ENCODE data around the gene FAM20B. TPM values are rescaled to one million over a fixed set of nuclear protein-coding genes. Genes with fewer than 3 reads are reported as not detected.
A peak's percentile ranks its signal among the peaks of the same experiment; 100 is the strongest.

FAM20B gene
- total RNA-seq, 1 donor: 43.1 TPM

- Histone ChIP-seq H4K20me1 (ENCODE audit: insufficient read depth, low read length) (peaks cover 15% of the 10 kb centered on the region), H2AFZ (ENCODE audit: low read length) (no peak overlapping the region), H3K36me3 (ENCODE audit: insufficient read depth, low read length) (peaks cover 88% of the 10 kb centered on the region), H3K4me1 (ENCODE audit: insufficient read depth, low read length) (no peaks in the 10 kb centered on the region), H3K4me3 (ENCODE audit: insufficient read depth, low read length) (no peak overlapping the region), H3K4me2 (ENCODE audit: insufficient read depth, low read length) (no peak overlapping the region), H3K27me3 (ENCODE audit: insufficient read depth, low read length) (no peaks in the 10 kb centered on the region), H3K27ac (ENCODE audit: low read depth, low read length) (no peak overlapping the region), H3K9me3 (ENCODE audit: low read depth, low read length) (no peaks in the 10 kb centered on the region), H3K79me2 (ENCODE audit: insufficient read depth, low read length) (peaks cover 81% of the 10 kb centered on the region)
- no peak for DNase-seq (ENCODE audit: insufficient read length, low spot score, missing footprints)
- no peak for TF ChIP-seq CTCF (IDR thresholded peaks at IDR 0.05; ENCODE audit: extremely low read depth, low read depth, low read length)
Observed at GRCh38 chr1:179107706-179108629, 82.3 kb downstream of the FAM20B start.

GRCh38 chr1:179108644-179109043 lies 83.0 kb downstream of the FAM20B start:
- H2AFZ ChIP-seq (ENCODE audit: low read length): no peak overlapping the region
- H3K4me2 ChIP-seq (ENCODE audit: insufficient read depth, low read length): no peak overlapping the region
- no peak for TF ChIP-seq CTCF (IDR thresholded peaks at IDR 0.05; ENCODE audit: extremely low read depth, low read depth, low read length)
- peaks cover 79% of the 10 kb centered on the region for H3K79me2 ChIP-seq (ENCODE audit: insufficient read depth, low read length)
- no peaks in the 10 kb centered on the region for H3K4me1 ChIP-seq (ENCODE audit: insufficient read depth, low read length)
- peaks cover 88% of the 10 kb centered on the region for H3K36me3 ChIP-seq (ENCODE audit: insufficient read depth, low read length)
- H3K4me3 ChIP-seq (ENCODE audit: insufficient read depth, low read length): no peak overlapping the region
- no peaks in the 10 kb centered on the region for H3K27me3 ChIP-seq (ENCODE audit: insufficient read depth, low read length)
- H3K27ac ChIP-seq (ENCODE audit: low read depth, low read length): no peak overlapping the region
- no peaks in the 10 kb centered on the region for H3K9me3 ChIP-seq (ENCODE audit: low read depth, low read length)
- H4K20me1 ChIP-seq (ENCODE audit: insufficient read depth, low read length): peaks cover 11% of the 10 kb centered on the region
- DNase-seq (ENCODE audit: insufficient read length, low spot score, missing footprints): peak; percentile 39

GRCh38 chr1:179115181-179115580 lies 89.5 kb downstream of the FAM20B start:
- Histone ChIP-seq H3K27me3 (ENCODE audit: insufficient read depth, low read length) (no peaks in the 10 kb centered on the region), H3K4me1 (ENCODE audit: insufficient read depth, low read length) (no peaks in the 10 kb centered on the region), H3K27ac (ENCODE audit: low read depth, low read length) (peak overlapping the region; percentile 28), H2AFZ (ENCODE audit: low read length) (no peak overlapping the region), H4K20me1 (ENCODE audit: insufficient read depth, low read length) (no peaks in the 10 kb centered on the region), H3K9me3 (ENCODE audit: low read depth, low read length) (no peaks in the 10 kb centered on the region), H3K4me3 (ENCODE audit: insufficient read depth, low read length) (no peak overlapping the region), H3K4me2 (ENCODE audit: insufficient read depth, low read length) (no peak overlapping the region), H3K79me2 (ENCODE audit: insufficient read depth, low read length) (peaks cover 75% of the 10 kb centered on the region), H3K36me3 (ENCODE audit: insufficient read depth, low read length) (peaks cover 87% of the 10 kb centered on the region)
- DNase-seq (ENCODE audit: insufficient read length, low spot score, missing footprints): no peak
- no peak for TF ChIP-seq CTCF (IDR thresholded peaks at IDR 0.05; ENCODE audit: extremely low read depth, low read depth, low read length)

GRCh38 chr1:179119513-179119912 lies 93.8 kb downstream of the FAM20B start:
- no peak for DNase-seq (ENCODE audit: insufficient read length, low spot score, missing footprints)
- Histone ChIP-seq H3K9me3 (ENCODE audit: low read depth, low read length) (no peaks in the 10 kb centered on the region), H3K36me3 (ENCODE audit: insufficient read depth, low read length) (peaks cover 83% of the 10 kb centered on the region), H4K20me1 (ENCODE audit: insufficient read depth, low read length) (peaks cover 6% of the 10 kb centered on the region), H3K27ac (ENCODE audit: low read depth, low read length) (no peak overlapping the region), H2AFZ (ENCODE audit: low read length) (no peak overlapping the region), H3K79me2 (ENCODE audit: insufficient read depth, low read length) (peaks cover 90% of the 10 kb centered on the region), H3K27me3 (ENCODE audit: insufficient read depth, low read length) (no peaks in the 10 kb centered on the region), H3K4me2 (ENCODE audit: insufficient read depth, low read length) (no peak overlapping the region), H3K4me1 (ENCODE audit: insufficient read depth, low read length) (peaks cover 6% of the 10 kb centered on the region), H3K4me3 (ENCODE audit: insufficient read depth, low read length) (no peak overlapping the region)
- TF ChIP-seq CTCF (IDR thresholded peaks at IDR 0.05; ENCODE audit: extremely low read depth, low read depth, low read length): no peak
